K562 (cell line): ENCODE data around the gene CAMK1D.

ENCODE experiments used
- JUNB ChIP-seq: fragments of 450-650 bp; formaldehyde crosslinking; conservative IDR thresholded peaks from 2 replicates; pipeline ENCODE4 v1.4.0; 2020; ENCODE audit warnings: mild to moderate bottlenecking
- MXD1 ChIP-seq: fragments of 250-450 bp; sonication (Bioruptor Pico); IDR thresholded peaks from 2 replicates; pipeline ENCODE4 v1.8.0; 2021; ENCODE audit warnings: borderline replicate concordance, mild to moderate bottlenecking, moderate library complexity; ENCODE audit not compliant: poor library complexity, severe bottlenecking
- POLR2B ChIP-seq: fragments of 450-650 bp; IDR thresholded peaks from 2 replicates; pipeline ENCODE4 v1.6.1; 2018; ENCODE audit warnings: low read depth; ENCODE audit not compliant: partially characterized antibody
- STAT5B ChIP-seq: fragments of 250-450 bp; sonication (Bioruptor Pico); IDR thresholded peaks from 2 replicates; pipeline ENCODE4 v1.8.0; 2021; ENCODE audit warnings: mild to moderate bottlenecking, inconsistent platforms
- TRIM24 ChIP-seq, 2 experiments: fragments of 450-650 bp; IDR thresholded peaks; 2 replicates each; pipeline ENCODE4 v1.6.1; 2016
- ZNF121 ChIP-seq: sonication (generic); formaldehyde crosslinking; conservative IDR thresholded peaks from 2 replicates; pipeline ENCODE4 v1.8.0; 2022; ENCODE audit warnings: missing genetic modification reagents
- ZNF263 ChIP-seq: sonication (generic); formaldehyde crosslinking; IDR thresholded peaks from 2 replicates; pipeline ENCODE4 v1.8.0; 2022; ENCODE audit warnings: mild to moderate bottlenecking, missing genetic modification reagents, borderline replicate concordance
- TF ChIP-seq, protein P1 (sequence below), 3 experiments: IDR thresholded peaks in 2 of 3; conservative IDR thresholded peaks in 1 of 3; 2 replicates each; pipeline ENCODE4 v1.5.1; 2011 to 2012; ENCODE audit warnings: low read length in 3 of 3, mild to moderate bottlenecking in 3 of 3, control low read depth in 2 of 3, improper control_type of control experiment in 1 of 3, inconsistent platforms in 1 of 3, low read depth in 1 of 3, mixed read lengths in 1 of 3, moderate library complexity in 1 of 3; ENCODE audit not compliant: insufficient read depth in 2 of 3

GRCh38 chr10:12828736-12829135 lies 479.4 kb downstream of the CAMK1D start:
- TF ChIP-seq MXD1 (CRISPR knock-in tag) (no peak), ZNF263 (no peak), TRIM24 (IDR thresholded peaks at IDR 0.05) (no peak), POLR2B (no peak), STAT5B (no peak), JUNB (CRISPR knock-in tag) (no peak), ZNF121 (CRISPR knock-in tag) (no peak)
- TF ChIP-seq, protein P1, sequence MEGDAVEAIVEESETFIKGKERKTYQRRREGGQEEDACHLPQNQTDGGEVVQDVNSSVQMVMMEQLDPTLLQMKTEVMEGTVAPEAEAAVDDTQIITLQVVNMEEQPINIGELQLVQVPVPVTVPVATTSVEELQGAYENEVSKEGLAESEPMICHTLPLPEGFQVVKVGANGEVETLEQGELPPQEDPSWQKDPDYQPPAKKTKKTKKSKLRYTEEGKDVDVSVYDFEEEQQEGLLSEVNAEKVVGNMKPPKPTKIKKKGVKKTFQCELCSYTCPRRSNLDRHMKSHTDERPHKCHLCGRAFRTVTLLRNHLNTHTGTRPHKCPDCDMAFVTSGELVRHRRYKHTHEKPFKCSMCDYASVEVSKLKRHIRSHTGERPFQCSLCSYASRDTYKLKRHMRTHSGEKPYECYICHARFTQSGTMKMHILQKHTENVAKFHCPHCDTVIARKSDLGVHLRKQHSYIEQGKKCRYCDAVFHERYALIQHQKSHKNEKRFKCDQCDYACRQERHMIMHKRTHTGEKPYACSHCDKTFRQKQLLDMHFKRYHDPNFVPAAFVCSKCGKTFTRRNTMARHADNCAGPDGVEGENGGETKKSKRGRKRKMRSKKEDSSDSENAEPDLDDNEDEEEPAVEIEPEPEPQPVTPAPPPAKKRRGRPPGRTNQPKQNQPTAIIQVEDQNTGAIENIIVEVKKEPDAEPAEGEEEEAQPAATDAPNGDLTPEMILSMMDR (IDR thresholded peaks at IDR 0.05 in 2 of 3, conservative IDR thresholded peaks at IDR 0.05 in 1 of 3; ENCODE audit: insufficient read depth in 2 of 3, low read depth in 1 of 3, low read length in 3 of 3), result no peak
